Stimulated activated CD8-positive, alpha-beta memory T cell treated with anti-CD3 and anti-CD28 coated beads, Interleukin-15, amount 100 ng/mL, for 1 hour (primary cell): ENCODE data around the gene CEP89.
"Not testable (repeated sequence)": the region's sequence is repeated elsewhere in the genome, so short reads cannot be mapped to it uniquely, and the experiment has no call there.

Experiments
- DNase-seq: peaks from one replicate; pipeline ENCODE4 v3.0.0-alpha.2; 2020; ENCODE audit warnings: low read depth

CEP89 gene

GRCh38 chr19:32891609-32892008, 80.1 kb downstream of the CEP89 start:
- no peak for DNase-seq

GRCh38 chr19:32890841-32891240, 80.9 kb downstream of the CEP89 start:
- DNase-seq, result no peak

GRCh38 chr19:32890326-32890725, 81.4 kb downstream of the CEP89 start:
- DNase-seq, result no peak

GRCh38 chr19:32889137-32889934, 82.4 kb downstream of the CEP89 start:
- no peak for DNase-seq

- DNase-seq, result no peak
Measured at GRCh38 chr19:32887572-32888215, 84.1 kb downstream of the CEP89 start.

- no peak for DNase-seq
Measured at GRCh38 chr19:32886241-32886640, 85.5 kb downstream of the CEP89 start.

GRCh38 chr19:32885255-32885654, 86.5 kb downstream of the CEP89 start:
- DNase-seq, result not testable (repeated sequence)

- no peak for DNase-seq
Measured at GRCh38 chr19:32881766-32882165, 90.0 kb downstream of the CEP89 start.

GRCh38 chr19:32880622-32881021, 91.1 kb downstream of the CEP89 start:
- DNase-seq, result no peak

GRCh38 chr19:32879741-32880140, 92.0 kb downstream of the CEP89 start:
- no peak for DNase-seq

- DNase-seq, result no peak
Measured at GRCh38 chr19:32878988-32879387, 92.8 kb downstream of the CEP89 start.

- no peak for DNase-seq
Measured at GRCh38 chr19:32877977-32878745, 93.6 kb downstream of the CEP89 start.

- no peak for DNase-seq
Measured at GRCh38 chr19:32877323-32877912, 94.3 kb downstream of the CEP89 start.

GRCh38 chr19:32876919-32877285, 94.9 kb downstream of the CEP89 start:
- no peak for DNase-seq

- DNase-seq, result no peak
Measured at GRCh38 chr19:32876236-32876918, 95.4 kb downstream of the CEP89 start.

- no peak for DNase-seq
Measured at GRCh38 chr19:32875428-32875827, 96.3 kb downstream of the CEP89 start.

- DNase-seq, result no peak
Measured at GRCh38 chr19:32874605-32875004, 97.2 kb downstream of the CEP89 start.

GRCh38 chr19:32873247-32873959, 98.4 kb downstream of the CEP89 start:
- DNase-seq, result no peak

GRCh38 chr19:32872391-32872790, 99.4 kb downstream of the CEP89 start:
- no peak for DNase-seq

GRCh38 chr19:32870981-32871451, 100.7 kb downstream of the CEP89 start:
- DNase-seq, result no peak

GRCh38 chr19:32869966-32870573, 101.7 kb downstream of the CEP89 start:
- no peak for DNase-seq
